Activated CD8-positive, alpha-beta memory T cell treated with anti-CD3 and anti-CD28 coated beads for 24 hours (primary cell): ENCODE data around the gene RPL18.
"Not testable (repeated sequence)": the region's sequence is repeated elsewhere in the genome, so short reads cannot be mapped to it uniquely, and the experiment has no call there.

Source experiments
- DNase-seq: peaks from one replicate; pipeline ENCODE4 v3.0.0-alpha.2; 2020

RPL18 gene

GRCh38 chr19:48618916-48619691 is at the start of gene RPL18, which contains the start of gene SPHK2:
TSS of gene RPL18 (minus strand) at chr19:48619178. CDS start at chr19:48619143, 35 bp downstream.
TSS of gene SPHK2 (plus strand) at chr19:48619506. CDS start at chr19:48620515, 1,009 bp downstream.
- peak; percentile 97 for DNase-seq

- DNase-seq, result no peak
Measured at GRCh38 chr19:48668761-48669160, 49.8 kb upstream of the RPL18 start.

GRCh38 chr19:48668332-48668731 is 49.4 kb upstream of the RPL18 start:
- no peak for DNase-seq

GRCh38 chr19:48665786-48666185 is 46.8 kb upstream of the RPL18 start:
- no peak for DNase-seq

GRCh38 chr19:48664476-48664875 is 45.5 kb upstream of the RPL18 start:
- DNase-seq, result no peak

- DNase-seq, result no peak
Measured at GRCh38 chr19:48663667-48664066, 44.7 kb upstream of the RPL18 start.

- no peak for DNase-seq
Measured at GRCh38 chr19:48661711-48662090, 42.7 kb upstream of the RPL18 start.

- DNase-seq, result peak; percentile 93
Measured at GRCh38 chr19:48660852-48661710, 42.1 kb upstream of the RPL18 start.

GRCh38 chr19:48659768-48660167 is 40.8 kb upstream of the RPL18 start:
- DNase-seq, result no peak

- DNase-seq, result no peak
Measured at GRCh38 chr19:48658483-48658882, 39.5 kb upstream of the RPL18 start.

- DNase-seq, result not testable (repeated sequence)
Measured at GRCh38 chr19:48657828-48658227, 38.9 kb upstream of the RPL18 start.

GRCh38 chr19:48656840-48657474 is 38.0 kb upstream of the RPL18 start:
- DNase-seq, result no peak

- DNase-seq, result no peak
Measured at GRCh38 chr19:48654299-48655059, 35.5 kb upstream of the RPL18 start.

- DNase-seq, result no peak
Measured at GRCh38 chr19:48651683-48652048, 32.7 kb upstream of the RPL18 start.

GRCh38 chr19:48650974-48651682 is 32.1 kb upstream of the RPL18 start:
- no peak for DNase-seq

GRCh38 chr19:48648134-48648533 is 29.2 kb upstream of the RPL18 start:
- no peak for DNase-seq

GRCh38 chr19:48646722-48647216 is 27.8 kb upstream of the RPL18 start:
- no peak for DNase-seq

GRCh38 chr19:48646001-48646721 is 27.2 kb upstream of the RPL18 start, which contains the start of gene CA11:
TSS of gene CA11 (minus strand) at chr19:48646187. CDS start at chr19:48645632, 555 bp downstream.
- DNase-seq, result peak; percentile 98

- no peak for DNase-seq
Measured at GRCh38 chr19:48645620-48646000, 26.6 kb upstream of the RPL18 start.

GRCh38 chr19:48644839-48645619 is 26.1 kb upstream of the RPL18 start:
- DNase-seq, result peak; percentile 87
